DND-41 (cell line): ENCODE results near the gene ELMO2.

Experiments
- ATAC-seq: fragments of 200-7000 bp; cut with Tn5 transposase; 3 replicates; pipeline ENCODE4 v1.9.1; 2021; ENCODE audit warnings: low read depth; ENCODE audit not compliant: insufficient read depth
- DNase-seq: peaks from one replicate; pipeline ENCODE4 v3.0.0-alpha.2; 2020
- H2AFZ ChIP-seq: 2 replicates; pipeline ENCODE4 v1.6.0; 2012; ENCODE audit warnings: low read depth, low read length
- H3K27ac ChIP-seq: 2 replicates; pipeline ENCODE4 v1.5.1; 2012; ENCODE audit warnings: low read length, inconsistent platforms
- H3K27me3 ChIP-seq: fragments of 200-600 bp; sonication (generic); 2 replicates; pipeline ENCODE4 v1.6.0; 2012; ENCODE audit warnings: low read length, mild to moderate bottlenecking, inconsistent platforms; ENCODE audit not compliant: insufficient read depth, poor library complexity
- H3K36me3 ChIP-seq: 2 replicates; pipeline ENCODE4 v1.5.1; 2012; ENCODE audit warnings: low read length, inconsistent platforms; ENCODE audit not compliant: insufficient read depth
- H3K4me1 ChIP-seq: 2 replicates; pipeline ENCODE4 v1.5.1; 2012; ENCODE audit warnings: mild to moderate bottlenecking, low read length; ENCODE audit not compliant: insufficient read depth
- H3K4me2 ChIP-seq: 2 replicates; pipeline ENCODE4 v1.6.0; 2012; ENCODE audit warnings: mild to moderate bottlenecking, moderate library complexity, low read length, inconsistent platforms; ENCODE audit not compliant: insufficient read depth
- H3K4me3 ChIP-seq, 2 experiments: fragments of 200-600 bp in 1 of 2; shearing (Covaris generic) in 1 of 2; 2 replicates each; pipeline ENCODE4 v1.5.1; 2012 to 2016; ENCODE audit warnings: inconsistent platforms in 2 of 2, low read length in 2 of 2, mild to moderate bottlenecking in 2 of 2, low read depth in 1 of 2, moderate library complexity in 1 of 2
- H3K79me2 ChIP-seq: 2 replicates; pipeline ENCODE4 v1.6.0; 2012; ENCODE audit warnings: low read length, inconsistent platforms; ENCODE audit not compliant: insufficient read depth
- H3K9ac ChIP-seq: 2 replicates; pipeline ENCODE4 v1.6.0; 2012; ENCODE audit warnings: low read depth, mild to moderate bottlenecking, inconsistent platforms, low read length, moderate library complexity
- H3K9me3 ChIP-seq: 2 replicates; pipeline ENCODE4 v1.5.1; 2012; ENCODE audit warnings: low read length, moderate library complexity, mild to moderate bottlenecking, inconsistent platforms; ENCODE audit not compliant: insufficient read depth, severe bottlenecking
- H4K20me1 ChIP-seq: 2 replicates; pipeline ENCODE4 v1.6.0; 2012; ENCODE audit warnings: low read length; ENCODE audit not compliant: insufficient read depth
- EZH2 ChIP-seq: IDR thresholded peaks from 3 replicates; pipeline ENCODE4 v1.6.1; 2012; ENCODE audit warnings: borderline replicate concordance, low read depth, mild to moderate bottlenecking, moderate library complexity, low read length, inconsistent platforms; ENCODE audit not compliant: severe bottlenecking
- TF ChIP-seq, protein P1 (sequence below): IDR thresholded peaks from 2 replicates; pipeline ENCODE4 v1.5.1; 2012; ENCODE audit warnings: borderline replicate concordance, low read length, moderate library complexity, mild to moderate bottlenecking; ENCODE audit not compliant: poor library complexity, severe bottlenecking; ENCODE audit errors: extremely low read depth

ELMO2 gene

DNA sequence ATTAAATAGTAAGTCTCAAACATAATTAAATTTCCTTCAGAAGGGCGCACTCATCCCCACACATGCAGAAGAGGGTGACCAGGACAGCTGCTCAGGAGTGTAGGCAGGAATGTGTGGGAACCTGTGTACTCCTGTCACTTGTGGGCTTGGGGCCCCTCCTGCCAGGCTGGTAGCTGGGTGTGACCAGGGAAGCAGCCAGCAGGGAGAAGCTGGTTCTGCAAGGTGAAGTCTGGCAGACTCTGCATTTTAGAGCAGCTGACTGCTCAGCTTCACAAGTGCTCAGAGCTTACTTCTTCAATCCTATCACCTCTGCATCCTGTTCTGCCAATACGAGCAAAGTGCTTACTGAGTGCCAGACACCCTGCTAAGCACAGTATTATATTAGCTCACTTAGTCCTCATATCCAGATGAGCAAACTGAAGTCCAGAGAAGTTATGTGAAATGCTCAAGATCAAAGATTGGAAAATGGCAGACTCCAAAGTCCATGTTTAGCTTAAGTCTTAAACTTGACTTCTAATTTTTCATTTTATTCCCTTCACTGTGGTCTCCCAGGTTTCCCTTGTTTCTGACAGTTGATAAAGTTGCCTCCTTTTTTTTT is 27.9 kb downstream of the ELMO2 start:
- Histone ChIP-seq H3K79me2 (no peaks in the 10 kb centered on the region), H3K27ac (no peak overlapping the region), H3K36me3 (peaks cover 91% of the 10 kb centered on the region), H2AFZ (no peak overlapping the region), H3K9me3 (no peaks in the 10 kb centered on the region), H3K4me3 (no peak overlapping the region), H3K4me1 (no peaks in the 10 kb centered on the region), H3K27me3 (no peaks in the 10 kb centered on the region), H3K9ac (no peak overlapping the region), H4K20me1 (no peaks in the 10 kb centered on the region), H3K4me2 (no peak overlapping the region)
- no peak for DNase-seq
- ATAC-seq, result no peak
- TF ChIP-seq, protein P1, sequence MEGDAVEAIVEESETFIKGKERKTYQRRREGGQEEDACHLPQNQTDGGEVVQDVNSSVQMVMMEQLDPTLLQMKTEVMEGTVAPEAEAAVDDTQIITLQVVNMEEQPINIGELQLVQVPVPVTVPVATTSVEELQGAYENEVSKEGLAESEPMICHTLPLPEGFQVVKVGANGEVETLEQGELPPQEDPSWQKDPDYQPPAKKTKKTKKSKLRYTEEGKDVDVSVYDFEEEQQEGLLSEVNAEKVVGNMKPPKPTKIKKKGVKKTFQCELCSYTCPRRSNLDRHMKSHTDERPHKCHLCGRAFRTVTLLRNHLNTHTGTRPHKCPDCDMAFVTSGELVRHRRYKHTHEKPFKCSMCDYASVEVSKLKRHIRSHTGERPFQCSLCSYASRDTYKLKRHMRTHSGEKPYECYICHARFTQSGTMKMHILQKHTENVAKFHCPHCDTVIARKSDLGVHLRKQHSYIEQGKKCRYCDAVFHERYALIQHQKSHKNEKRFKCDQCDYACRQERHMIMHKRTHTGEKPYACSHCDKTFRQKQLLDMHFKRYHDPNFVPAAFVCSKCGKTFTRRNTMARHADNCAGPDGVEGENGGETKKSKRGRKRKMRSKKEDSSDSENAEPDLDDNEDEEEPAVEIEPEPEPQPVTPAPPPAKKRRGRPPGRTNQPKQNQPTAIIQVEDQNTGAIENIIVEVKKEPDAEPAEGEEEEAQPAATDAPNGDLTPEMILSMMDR, result no peak
- no peak for TF ChIP-seq EZH2

DNA sequence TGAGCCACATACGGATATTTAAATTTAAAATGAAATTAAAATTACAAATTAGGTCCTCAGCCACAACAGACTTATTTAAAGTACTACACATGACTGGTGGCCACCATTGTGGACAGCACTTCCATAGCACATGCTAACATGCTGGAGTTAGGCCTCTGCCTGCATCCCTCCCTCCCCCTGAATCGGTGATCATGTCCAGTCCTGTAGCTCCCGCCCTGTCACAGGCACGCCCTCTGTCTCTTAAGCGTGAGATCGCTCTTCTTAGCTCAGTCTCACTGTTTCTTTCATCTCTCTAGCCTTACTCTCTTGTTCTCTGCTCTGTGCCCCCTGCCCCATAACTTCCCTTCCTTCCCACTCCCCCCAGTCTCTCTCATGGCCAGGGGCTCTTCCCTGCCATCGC is 28.9 kb downstream of the ELMO2 start:
- Histone ChIP-seq H3K36me3 (peaks cover 91% of the 10 kb centered on the region), H3K4me2 (no peak overlapping the region)

DNA sequence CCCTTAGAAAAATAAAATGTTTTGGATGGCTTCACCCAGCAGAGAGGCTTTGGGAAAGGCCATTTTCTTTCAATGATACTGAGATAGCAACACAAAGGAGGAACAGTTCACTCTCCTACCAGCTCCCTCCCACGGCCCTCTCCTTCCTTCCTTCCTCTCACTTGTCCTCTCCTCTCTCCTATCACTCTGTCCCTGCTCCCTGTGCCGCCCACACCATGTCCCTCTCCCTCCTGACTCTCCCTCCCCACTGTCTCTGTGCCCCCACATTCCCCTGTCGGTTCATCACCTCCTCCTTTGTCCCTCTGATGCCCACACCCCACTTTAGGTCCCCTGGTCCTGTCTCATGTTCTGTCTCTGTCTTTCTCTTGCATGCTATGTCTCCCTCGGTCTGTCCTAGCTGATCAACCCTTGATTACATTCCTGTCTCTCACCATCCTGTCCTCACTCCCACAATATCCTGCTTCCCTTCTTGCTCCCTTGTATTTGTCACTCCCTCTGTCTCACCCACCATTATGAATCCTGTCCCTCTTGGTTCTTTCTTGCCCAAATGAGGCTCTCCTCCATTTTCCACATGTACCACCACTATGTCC is 30.1 kb downstream of the ELMO2 start:
- no peaks in the 10 kb centered on the region for H3K9me3 ChIP-seq
- H3K27ac ChIP-seq, result no peak overlapping the region
- H3K4me1 ChIP-seq, result no peaks in the 10 kb centered on the region
- no peaks in the 10 kb centered on the region for H3K79me2 ChIP-seq
- no peak overlapping the region for H3K4me3 ChIP-seq
- H3K36me3 ChIP-seq, result peaks cover 91% of the 10 kb centered on the region
- no peaks in the 10 kb centered on the region for H3K27me3 ChIP-seq
- H3K4me2 ChIP-seq, result no peak overlapping the region
- no peak for DNase-seq
- TF ChIP-seq, protein P1, result no peak
- no peak for TF ChIP-seq EZH2
- no peaks in the 10 kb centered on the region for H4K20me1 ChIP-seq
- no peak for ATAC-seq
- no peak overlapping the region for H2AFZ ChIP-seq
- no peak overlapping the region for H3K9ac ChIP-seq

More for the DNA sequence above, 28.9 kb downstream of the ELMO2 start:
- Histone ChIP-seq H3K4me1 (no peaks in the 10 kb centered on the region), H3K9me3 (no peaks in the 10 kb centered on the region), H3K79me2 (no peaks in the 10 kb centered on the region), H2AFZ (no peak overlapping the region), H3K4me3 (no peak overlapping the region), H3K9ac (no peak overlapping the region), H3K27me3 (no peaks in the 10 kb centered on the region), H3K27ac (no peak overlapping the region), H4K20me1 (no peaks in the 10 kb centered on the region)
- TF ChIP-seq EZH2, result no peak
- TF ChIP-seq, protein P1, result no peak
- DNase-seq (no peak), ATAC-seq (no peak)
